Measurements from ENCODE around the gene ZNF536.

The ZNF536 gene

DNA sequence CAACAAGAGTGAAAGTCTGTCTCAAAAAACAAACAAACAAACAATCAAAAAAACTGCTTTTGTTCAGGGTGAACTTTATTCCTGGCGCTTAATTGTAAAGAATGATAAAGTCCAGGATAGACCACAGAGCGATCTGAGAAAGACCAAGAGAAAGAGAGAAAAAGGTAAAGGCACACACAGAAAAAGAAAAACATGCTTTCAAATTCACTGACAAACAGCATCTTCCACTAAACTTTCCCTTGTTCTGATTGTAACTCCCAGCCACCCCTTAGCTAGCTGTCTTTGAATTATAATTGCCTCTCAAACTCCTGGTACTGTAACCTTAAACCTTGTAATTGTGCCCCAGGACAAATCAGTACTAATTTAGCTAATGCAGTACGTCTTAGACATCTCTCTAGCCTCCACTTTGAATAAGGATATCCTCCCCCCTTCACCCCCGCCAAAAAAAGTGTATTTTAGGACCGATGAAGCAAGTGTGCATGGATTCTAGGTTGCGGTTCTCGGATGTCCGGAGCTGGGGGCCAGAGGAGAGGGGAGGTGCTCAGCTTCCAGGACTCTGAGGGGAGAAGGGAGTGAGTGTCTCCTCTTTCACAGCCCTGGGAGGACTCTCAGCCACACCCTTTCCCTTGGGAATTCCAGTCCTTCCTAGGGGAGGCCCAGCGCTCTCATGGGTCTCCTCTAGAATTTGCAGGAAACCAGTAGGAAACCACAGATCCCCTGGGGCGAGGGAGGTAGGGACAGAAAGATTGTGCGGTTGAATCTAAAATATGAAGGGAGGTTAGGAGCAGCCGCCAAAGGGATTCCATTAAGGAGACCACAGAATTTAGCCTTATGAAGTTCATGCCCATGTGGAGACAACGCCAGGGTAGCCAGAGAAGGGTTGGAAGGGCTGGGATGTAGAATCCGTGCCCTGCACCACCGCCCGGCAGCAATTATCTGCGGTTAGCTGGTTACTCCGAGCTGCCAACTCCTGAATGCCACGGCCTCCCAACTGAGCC is 19.7 kb downstream of the ZNF536 start:
- Histone ChIP-seq H3K4me1 (no peaks in the 10 kb centered on the region), H3K27ac (no peak overlapping the region), H3K4me3 (ENCODE audit: low read depth, low read length) (no peak overlapping the region), H2AFZ (no peak overlapping the region), H3K36me3 (ENCODE audit: control insufficient read depth, insufficient read depth, low read length) (no peaks in the 10 kb centered on the region), H3K79me2 (no peaks in the 10 kb centered on the region), H3K9me3 (ENCODE audit: control insufficient read depth, low read length) (no peaks in the 10 kb centered on the region), H3K9ac (no peak overlapping the region), H3K27me3 (ENCODE audit: control insufficient read depth, insufficient read depth, low read length) (no peaks in the 10 kb centered on the region), H3K4me2 (ENCODE audit: low read length) (no peak overlapping the region)
- TF ChIP-seq, protein P1, sequence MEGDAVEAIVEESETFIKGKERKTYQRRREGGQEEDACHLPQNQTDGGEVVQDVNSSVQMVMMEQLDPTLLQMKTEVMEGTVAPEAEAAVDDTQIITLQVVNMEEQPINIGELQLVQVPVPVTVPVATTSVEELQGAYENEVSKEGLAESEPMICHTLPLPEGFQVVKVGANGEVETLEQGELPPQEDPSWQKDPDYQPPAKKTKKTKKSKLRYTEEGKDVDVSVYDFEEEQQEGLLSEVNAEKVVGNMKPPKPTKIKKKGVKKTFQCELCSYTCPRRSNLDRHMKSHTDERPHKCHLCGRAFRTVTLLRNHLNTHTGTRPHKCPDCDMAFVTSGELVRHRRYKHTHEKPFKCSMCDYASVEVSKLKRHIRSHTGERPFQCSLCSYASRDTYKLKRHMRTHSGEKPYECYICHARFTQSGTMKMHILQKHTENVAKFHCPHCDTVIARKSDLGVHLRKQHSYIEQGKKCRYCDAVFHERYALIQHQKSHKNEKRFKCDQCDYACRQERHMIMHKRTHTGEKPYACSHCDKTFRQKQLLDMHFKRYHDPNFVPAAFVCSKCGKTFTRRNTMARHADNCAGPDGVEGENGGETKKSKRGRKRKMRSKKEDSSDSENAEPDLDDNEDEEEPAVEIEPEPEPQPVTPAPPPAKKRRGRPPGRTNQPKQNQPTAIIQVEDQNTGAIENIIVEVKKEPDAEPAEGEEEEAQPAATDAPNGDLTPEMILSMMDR (IDR thresholded peaks at IDR 0.05), result no peak

DNA sequence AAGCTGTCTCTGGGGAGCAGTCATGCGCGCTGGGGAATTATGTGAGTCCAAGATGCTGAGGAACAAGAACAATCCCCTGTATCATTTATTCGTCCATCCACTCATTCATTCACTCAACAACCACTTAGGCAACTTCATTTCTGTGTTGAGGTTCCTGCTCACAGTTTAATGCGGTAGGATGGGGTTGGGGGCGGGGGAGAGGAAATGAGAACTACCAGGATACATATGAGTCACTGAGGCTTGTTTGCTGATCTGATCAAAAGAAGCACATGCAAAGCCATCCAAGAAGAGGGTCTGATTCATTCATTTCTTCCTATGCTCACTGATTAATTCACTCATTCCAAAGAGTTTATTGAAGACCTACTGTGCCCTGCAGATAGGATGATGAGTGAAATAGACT is 20.9 kb downstream of the ZNF536 start:
- Histone ChIP-seq H3K27me3 (ENCODE audit: control insufficient read depth, insufficient read depth, low read length) (no peaks in the 10 kb centered on the region), H3K4me2 (ENCODE audit: low read length) (no peak overlapping the region)

DNA sequence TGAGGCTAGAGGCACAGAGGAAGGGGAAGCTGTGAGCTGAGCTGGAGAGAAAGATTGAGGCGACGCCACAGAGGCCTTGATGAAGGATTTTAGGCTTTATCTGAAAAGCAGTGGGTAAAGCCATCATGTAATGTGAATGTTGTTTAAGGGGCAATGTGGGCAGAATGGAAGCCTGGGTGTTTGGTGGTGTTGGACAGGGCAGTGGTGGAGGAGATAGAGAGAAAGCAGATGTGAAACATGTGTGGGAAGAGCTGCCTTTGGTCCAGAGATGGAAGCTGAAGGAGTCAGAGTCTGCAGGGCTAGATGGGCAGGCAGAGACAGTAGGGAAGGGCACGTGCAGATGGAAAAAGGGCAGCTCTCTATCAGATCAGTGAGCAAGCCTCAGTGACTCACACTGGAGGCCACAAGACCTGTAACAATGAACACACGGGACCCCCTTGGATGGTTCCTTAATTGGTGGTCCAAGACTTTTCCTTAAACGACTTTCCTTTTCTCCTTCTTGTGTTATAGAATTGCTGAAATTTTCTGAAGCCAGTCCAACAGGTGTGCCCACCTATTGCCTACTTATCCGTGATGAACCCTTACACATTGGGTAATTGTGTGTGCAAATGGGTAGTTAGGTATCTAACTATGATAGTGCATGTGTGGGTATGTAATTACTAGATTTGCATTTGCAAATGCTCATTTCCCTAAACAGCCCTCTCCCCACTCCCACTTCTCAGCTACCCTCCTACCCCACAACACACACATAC is 21.7 kb downstream of the ZNF536 start:
- no peaks in the 10 kb centered on the region for H3K4me1 ChIP-seq
- H2AFZ ChIP-seq, result no peak overlapping the region
- H3K27me3 ChIP-seq (ENCODE audit: control insufficient read depth, insufficient read depth, low read length), result no peaks in the 10 kb centered on the region
- no peaks in the 10 kb centered on the region for H3K9me3 ChIP-seq (ENCODE audit: control insufficient read depth, low read length)
- TF ChIP-seq, protein P1 (IDR thresholded peaks at IDR 0.05), result no peak
- H3K27ac ChIP-seq, result no peak overlapping the region
- no peaks in the 10 kb centered on the region for H3K36me3 ChIP-seq (ENCODE audit: control insufficient read depth, insufficient read depth, low read length)
- H3K4me2 ChIP-seq (ENCODE audit: low read length), result no peak overlapping the region
- H3K79me2 ChIP-seq, result no peaks in the 10 kb centered on the region
- H3K4me3 ChIP-seq (ENCODE audit: low read depth, low read length), result no peak overlapping the region
- H3K9ac ChIP-seq, result no peak overlapping the region

More for the DNA sequence above, 20.9 kb downstream of the ZNF536 start:
- no peak overlapping the region for H3K27ac ChIP-seq
- H2AFZ ChIP-seq, result no peak overlapping the region
- no peak overlapping the region for H3K9ac ChIP-seq
- H3K79me2 ChIP-seq, result no peaks in the 10 kb centered on the region
- H3K4me3 ChIP-seq (ENCODE audit: low read depth, low read length), result no peak overlapping the region
- no peaks in the 10 kb centered on the region for H3K9me3 ChIP-seq (ENCODE audit: control insufficient read depth, low read length)
- no peaks in the 10 kb centered on the region for H3K4me1 ChIP-seq
- TF ChIP-seq, protein P1 (IDR thresholded peaks at IDR 0.05), result no peak
- H3K36me3 ChIP-seq (ENCODE audit: control insufficient read depth, insufficient read depth, low read length), result no peaks in the 10 kb centered on the region

DNA sequence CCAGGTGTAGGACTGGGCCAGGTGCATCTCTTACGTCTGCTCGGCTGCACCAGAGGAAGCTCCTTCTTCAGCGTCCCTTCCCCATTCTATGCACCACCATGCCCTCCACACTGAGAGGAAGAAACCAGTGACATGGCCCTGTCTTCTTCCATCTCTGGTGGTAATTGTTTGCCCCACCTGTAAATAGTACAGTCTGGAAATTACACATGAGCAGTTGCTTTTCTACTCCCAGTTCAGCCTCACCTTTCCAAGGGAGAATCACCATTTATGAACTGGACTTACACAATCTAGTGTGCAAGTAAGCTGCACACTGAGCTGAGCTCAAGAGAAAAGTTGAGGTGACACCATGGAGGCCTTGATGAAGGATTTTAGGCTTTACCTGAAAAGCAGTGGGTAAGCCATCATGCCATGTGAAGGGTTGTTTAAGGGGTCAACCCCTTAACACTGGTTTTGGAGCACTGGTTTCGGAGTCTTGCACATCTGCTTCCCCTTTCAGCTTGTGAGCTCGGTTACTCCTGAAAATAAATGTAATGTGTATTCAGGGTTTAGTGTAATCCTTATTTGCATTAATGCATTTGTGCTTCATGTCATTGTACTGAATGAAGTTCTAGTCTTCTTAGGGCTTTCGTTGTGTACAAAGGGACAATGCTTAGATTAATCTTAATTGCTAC is 22.4 kb downstream of the ZNF536 start:
- Histone ChIP-seq H3K79me2 (no peaks in the 10 kb centered on the region), H2AFZ (no peak overlapping the region), H3K4me3 (ENCODE audit: low read depth, low read length) (no peak overlapping the region), H3K9ac (no peak overlapping the region), H3K4me2 (ENCODE audit: low read length) (no peak overlapping the region), H3K4me1 (no peaks in the 10 kb centered on the region), H3K27ac (no peak overlapping the region), H3K36me3 (ENCODE audit: control insufficient read depth, insufficient read depth, low read length) (no peaks in the 10 kb centered on the region), H3K27me3 (ENCODE audit: control insufficient read depth, insufficient read depth, low read length) (no peaks in the 10 kb centered on the region), H3K9me3 (ENCODE audit: control insufficient read depth, low read length) (no peaks in the 10 kb centered on the region)
- TF ChIP-seq, protein P1 (IDR thresholded peaks at IDR 0.05), result no peak

Measured in parathyroid adenoma (tissue), 2 donors.